Ishikawa (cell line): Measurements from ENCODE around the gene ZMYND15.

Experiments
- RAD21 ChIP-seq: IDR thresholded peaks from 2 replicates; pipeline ENCODE4 v1.6.1; 2012; ENCODE audit warnings: low read depth
- TCF12 ChIP-seq: IDR thresholded peaks from 2 replicates; pipeline ENCODE4 v1.6.1; 2012; ENCODE audit warnings: low read depth

- TF ChIP-seq RAD21, result no peak
- no peak for TF ChIP-seq TCF12
Observed at GRCh38 chr17:4766201-4766600, 26.6 kb downstream of the ZMYND15 start.
